Measurements from ENCODE around the gene GALNT10. TPM values are rescaled to one million over a fixed set of nuclear protein-coding genes. Genes with fewer than 3 reads are reported as not detected.
A peak's percentile ranks its signal among the peaks of the same experiment; 100 is the strongest.

The GALNT10 gene
- total and polyA plus RNA-seq, 10 donors: 7.6 to 50.2 (median 43.5) TPM

DNA sequence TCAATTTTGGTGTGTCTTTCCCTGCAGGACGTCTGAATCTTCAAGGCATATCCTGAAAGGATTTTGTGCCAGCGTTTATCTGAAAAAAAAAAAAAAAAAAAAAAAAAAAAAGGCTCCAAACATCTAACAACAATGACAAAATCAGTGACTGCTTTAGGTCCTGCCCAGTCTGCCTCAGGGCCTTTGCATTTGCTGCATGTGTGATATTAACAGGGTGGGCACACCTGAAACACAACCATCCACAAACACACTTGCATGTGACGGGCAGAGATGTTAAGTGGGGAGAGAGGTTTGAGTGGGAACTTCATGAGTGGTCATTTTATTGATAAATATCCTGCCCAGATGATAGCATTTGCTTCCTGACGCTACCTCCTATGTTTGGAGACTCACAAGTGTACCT is 172.9 kb downstream of the GALNT10 start:
- Histone ChIP-seq H3K4me1 (peaks cover 0 to 26% (median 11%) of the 10 kb centered on the region in 6 donors), H3K27me3 (replicated peaks in 1 of 7) (no peaks in the 10 kb centered on the region), H3K27ac (no peak overlapping the region), H3K36me3 (peaks cover 0 to 13% (median 2%) of the 10 kb centered on the region in 6 donors), H3K4me3 (no peak overlapping the region), H3K9me3 (no peaks in the 10 kb centered on the region)
- intact Hi-C loops (cut with DNase I; ENCODE audit: low total_unique reads): no loop called here
- TF ChIP-seq, protein P1, sequence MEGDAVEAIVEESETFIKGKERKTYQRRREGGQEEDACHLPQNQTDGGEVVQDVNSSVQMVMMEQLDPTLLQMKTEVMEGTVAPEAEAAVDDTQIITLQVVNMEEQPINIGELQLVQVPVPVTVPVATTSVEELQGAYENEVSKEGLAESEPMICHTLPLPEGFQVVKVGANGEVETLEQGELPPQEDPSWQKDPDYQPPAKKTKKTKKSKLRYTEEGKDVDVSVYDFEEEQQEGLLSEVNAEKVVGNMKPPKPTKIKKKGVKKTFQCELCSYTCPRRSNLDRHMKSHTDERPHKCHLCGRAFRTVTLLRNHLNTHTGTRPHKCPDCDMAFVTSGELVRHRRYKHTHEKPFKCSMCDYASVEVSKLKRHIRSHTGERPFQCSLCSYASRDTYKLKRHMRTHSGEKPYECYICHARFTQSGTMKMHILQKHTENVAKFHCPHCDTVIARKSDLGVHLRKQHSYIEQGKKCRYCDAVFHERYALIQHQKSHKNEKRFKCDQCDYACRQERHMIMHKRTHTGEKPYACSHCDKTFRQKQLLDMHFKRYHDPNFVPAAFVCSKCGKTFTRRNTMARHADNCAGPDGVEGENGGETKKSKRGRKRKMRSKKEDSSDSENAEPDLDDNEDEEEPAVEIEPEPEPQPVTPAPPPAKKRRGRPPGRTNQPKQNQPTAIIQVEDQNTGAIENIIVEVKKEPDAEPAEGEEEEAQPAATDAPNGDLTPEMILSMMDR (IDR thresholded peaks at IDR 0.05 in 8 of 11, conservative IDR thresholded peaks at IDR 0.05 in 3 of 11): no peak
- WGBS, 5 donors: 74 to 95% (median 90%) methylated on average over 4 of the region's 4 CpGs
- no peak for DNase-seq

DNA sequence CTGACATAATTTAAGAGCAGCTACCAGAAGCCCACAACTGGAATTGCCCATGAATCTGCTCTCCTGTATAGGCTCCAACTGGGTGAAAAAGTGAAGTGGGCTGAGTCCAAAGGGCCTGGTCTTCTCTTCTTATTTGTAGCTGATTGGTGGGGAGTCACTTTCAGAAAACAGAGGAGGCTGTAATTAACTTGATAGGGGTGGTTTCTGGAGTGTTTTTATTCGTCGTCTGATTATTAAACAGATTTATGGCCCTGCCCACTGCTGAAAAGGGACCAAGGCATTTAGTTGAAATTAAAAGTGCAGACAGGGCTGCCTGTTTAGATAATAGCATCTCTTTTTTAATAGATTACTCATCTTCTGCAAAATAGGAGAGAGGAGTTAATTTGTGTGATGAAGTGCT is 174.2 kb downstream of the GALNT10 start:
- H3K27me3 ChIP-seq (replicated peaks in 1 of 7): no peaks in the 10 kb centered on the region
- intact Hi-C loops (cut with DNase I; ENCODE audit: low total_unique reads): no loop called here
- TF ChIP-seq, protein P1 (IDR thresholded peaks at IDR 0.05 in 8 of 11, conservative IDR thresholded peaks at IDR 0.05 in 3 of 11): no peak
- TF ChIP-seq POLR2AphosphoS5 (IDR thresholded peaks at IDR 0.05) (no peak), POLR2A (IDR thresholded peaks at IDR 0.05) (no peak)
- peaks cover 0 to 18% (median 12%) of the 10 kb centered on the region in 6 donors for H3K4me1 ChIP-seq
- no peak overlapping the region for H3K4me3 ChIP-seq
- WGBS, 5 donors: 81 to 93% (median 84%) methylated on average over 2 of the region's 2 CpGs
- H3K36me3 ChIP-seq: peaks cover 0 to 20% (median 4%) of the 10 kb centered on the region in 6 donors
- no peak for DNase-seq
- H3K9me3 ChIP-seq: no peaks in the 10 kb centered on the region
- no peak overlapping the region for H3K27ac ChIP-seq

DNA sequence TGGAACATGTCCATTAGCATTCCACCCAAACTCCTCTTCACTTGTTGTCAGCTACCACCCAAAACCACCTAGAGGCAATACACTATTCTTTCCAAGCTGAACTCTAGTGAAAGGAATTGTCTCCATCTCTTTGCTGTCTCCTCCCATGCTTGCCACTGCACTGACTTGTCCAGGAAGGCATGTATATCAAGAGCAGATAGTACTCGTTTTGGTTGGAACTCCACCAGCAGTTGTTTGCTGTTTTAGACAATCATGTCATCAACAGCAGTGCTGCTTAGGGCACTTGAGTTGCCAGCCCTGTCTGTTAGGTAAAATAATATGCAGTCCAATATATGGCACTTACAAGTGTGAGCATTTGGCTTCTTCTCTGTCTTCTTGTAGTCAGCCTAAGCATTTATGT is 175.3 kb downstream of the GALNT10 start:
- H3K4me1 ChIP-seq: peaks cover 0 to 18% (median 12%) of the 10 kb centered on the region in 6 donors
- no peaks in the 10 kb centered on the region for H3K9me3 ChIP-seq
- no peak for DNase-seq
- 52 to 82% (median 70%) methylated on average over 1 of the region's 1 CpG for WGBS, 5 donors
- no peak for TF ChIP-seq POLR2A (IDR thresholded peaks at IDR 0.05)
- TF ChIP-seq, protein P1 (IDR thresholded peaks at IDR 0.05 in 8 of 11, conservative IDR thresholded peaks at IDR 0.05 in 3 of 11): no peak
- no peaks in the 10 kb centered on the region for H3K27me3 ChIP-seq (replicated peaks in 1 of 7)
- H3K36me3 ChIP-seq: peaks cover 0 to 30% (median 4%) of the 10 kb centered on the region in 6 donors
- H3K27ac ChIP-seq: peak overlapping the region in 1 of 8 donors; percentile 40
- intact Hi-C loops (cut with DNase I; ENCODE audit: low total_unique reads): no loop called here
- no peak overlapping the region for H3K4me3 ChIP-seq

DNA sequence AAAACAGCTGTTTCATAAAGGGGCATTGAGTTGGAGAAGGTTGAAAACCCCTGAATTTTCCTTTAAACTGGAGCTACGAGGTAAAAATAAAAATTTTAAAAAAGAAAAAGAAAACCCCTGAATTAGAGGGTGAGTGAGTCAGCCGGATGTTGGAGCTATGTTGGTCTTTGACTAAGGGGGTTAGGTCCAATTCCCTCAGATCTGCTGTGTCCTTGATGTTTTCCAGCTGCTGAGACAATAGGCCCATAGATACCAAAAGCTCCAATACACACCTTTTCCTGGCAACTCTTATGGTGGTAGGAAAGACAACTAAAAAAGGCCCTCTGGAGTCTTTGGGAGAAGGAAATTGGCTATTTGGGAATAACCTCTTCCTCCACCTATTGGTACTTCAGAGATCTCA is 175.8 kb downstream of the GALNT10 start:
- DNase-seq: no peak
- H3K27ac ChIP-seq: peak overlapping the region in 2 of 8 donors; percentile 19 to 40
- WGBS, 5 donors: 69 to 86% (median 77%) methylated on average over 2 of the region's 2 CpGs
- H3K9me3 ChIP-seq: no peaks in the 10 kb centered on the region
- H3K4me3 ChIP-seq: no peak overlapping the region
- intact Hi-C loops (cut with DNase I; ENCODE audit: low total_unique reads): no loop called here
- peaks cover 0 to 18% (median 12%) of the 10 kb centered on the region in 6 donors for H3K4me1 ChIP-seq
- no peaks in the 10 kb centered on the region for H3K27me3 ChIP-seq (replicated peaks in 1 of 7)
- peaks cover 0 to 31% (median 3%) of the 10 kb centered on the region in 6 donors for H3K36me3 ChIP-seq
- no peak for TF ChIP-seq POLR2AphosphoS5 (IDR thresholded peaks at IDR 0.05)
- TF ChIP-seq POLR2A (IDR thresholded peaks at IDR 0.05): no peak
- TF ChIP-seq, protein P1 (IDR thresholded peaks at IDR 0.05 in 8 of 11, conservative IDR thresholded peaks at IDR 0.05 in 3 of 11): no peak

All from spleen (tissue), 11 donors.